ENCODE data around the gene FBLN1.
A peak's percentile ranks its signal among the peaks of the same experiment; 100 is the strongest.
"Not testable (repeated sequence)": the region's sequence is repeated elsewhere in the genome, so short reads cannot be mapped to it uniquely, and the experiment has no call there.

The FBLN1 gene

DNA sequence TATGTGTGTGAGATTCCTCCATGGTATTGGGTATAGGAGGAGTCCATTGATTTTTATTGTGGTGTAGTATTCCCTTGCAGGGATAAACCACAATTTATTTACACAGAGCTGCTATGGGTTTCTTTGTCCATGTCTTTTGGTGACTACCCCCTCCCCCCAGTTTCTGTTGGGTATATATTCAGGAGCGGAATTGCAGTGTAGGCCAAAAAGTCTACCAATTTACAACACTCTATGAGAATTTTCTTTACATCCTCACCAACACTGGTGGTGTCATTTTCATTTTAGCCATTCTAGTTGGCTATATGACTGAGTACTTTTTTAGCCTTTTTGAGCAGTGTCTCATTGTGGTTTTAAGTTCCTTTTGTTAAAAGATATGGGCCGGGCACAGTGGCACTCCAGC lies 113.7 kb downstream of the FBLN1 start:
- DNase-seq: no peak

DNA sequence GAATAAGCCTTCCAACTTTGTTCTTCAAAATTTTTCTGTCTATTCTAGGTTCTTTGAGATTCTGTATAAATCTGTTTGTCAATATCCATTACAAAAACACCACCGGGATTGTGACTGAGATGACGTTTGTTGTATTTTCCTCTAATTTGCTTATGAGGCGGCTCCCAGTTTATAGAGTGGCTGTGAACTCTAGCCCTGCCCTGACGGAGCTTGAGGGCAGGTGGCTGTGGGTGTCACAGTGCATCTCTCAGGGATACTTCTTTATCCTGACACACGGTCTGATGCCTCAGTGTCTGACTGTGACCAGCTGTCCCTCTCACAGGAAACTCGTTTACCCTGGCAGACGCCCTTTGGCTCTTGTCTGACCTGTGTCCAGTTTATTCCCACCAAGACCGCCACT lies 115.3 kb downstream of the FBLN1 start:
- DNase-seq: no peak

DNA sequence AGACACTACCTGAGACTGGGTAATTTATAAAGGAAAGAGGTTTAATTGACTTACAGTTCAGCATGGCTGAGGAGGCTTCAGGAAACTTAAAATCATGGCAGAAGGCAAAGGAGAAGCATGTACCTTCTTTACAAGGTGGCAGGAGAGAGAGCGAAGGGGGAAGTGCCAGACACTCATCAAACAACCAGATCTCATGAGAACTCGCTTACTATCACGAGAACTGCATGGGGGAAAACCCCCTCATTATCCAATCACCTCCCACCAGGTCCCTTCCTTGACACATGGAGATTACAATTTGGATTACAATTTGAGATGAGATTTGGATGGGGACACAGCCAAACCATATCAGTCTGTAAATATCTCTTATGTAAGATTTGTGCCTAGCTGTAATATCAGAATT lies 118.0 kb downstream of the FBLN1 start:
- DNase-seq: no peak

DNA sequence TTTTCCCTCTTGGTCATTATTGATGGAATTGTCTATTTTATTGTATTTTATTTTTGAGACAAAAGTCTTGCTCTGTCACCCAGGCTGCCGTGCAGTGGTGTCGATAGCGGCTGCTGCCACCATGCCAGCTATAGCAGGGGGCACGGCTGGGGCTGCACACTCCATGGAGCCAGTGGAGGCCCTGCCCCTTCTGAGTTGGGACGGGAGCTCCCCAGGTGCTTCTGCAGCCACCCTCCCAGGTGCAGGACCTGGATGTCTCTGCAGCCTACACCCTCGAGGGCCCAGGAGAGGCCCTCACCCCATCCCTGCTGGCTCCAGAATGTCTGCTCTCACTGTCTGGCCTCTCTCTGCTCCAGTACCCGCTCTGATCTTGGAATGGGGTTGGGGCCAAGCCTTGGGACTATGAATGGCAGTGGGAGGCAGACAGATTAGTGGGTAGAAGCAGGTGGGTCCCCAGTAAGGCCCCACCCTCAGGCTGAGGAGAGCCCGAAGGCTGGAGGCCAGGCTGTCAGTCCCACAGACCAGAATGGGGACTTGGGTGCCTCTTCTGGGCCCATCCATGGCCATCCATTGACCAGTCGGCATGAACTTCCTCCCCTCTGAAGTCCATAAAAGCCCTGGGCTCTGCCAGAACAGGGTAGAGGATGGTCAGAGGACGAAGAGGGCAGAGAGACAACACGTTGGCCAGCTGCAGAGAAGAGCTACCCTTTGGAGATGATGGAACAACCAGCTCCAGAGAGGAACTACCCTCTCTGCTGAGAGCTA lies 119.3 kb downstream of the FBLN1 start:
- no peak for DNase-seq

DNA sequence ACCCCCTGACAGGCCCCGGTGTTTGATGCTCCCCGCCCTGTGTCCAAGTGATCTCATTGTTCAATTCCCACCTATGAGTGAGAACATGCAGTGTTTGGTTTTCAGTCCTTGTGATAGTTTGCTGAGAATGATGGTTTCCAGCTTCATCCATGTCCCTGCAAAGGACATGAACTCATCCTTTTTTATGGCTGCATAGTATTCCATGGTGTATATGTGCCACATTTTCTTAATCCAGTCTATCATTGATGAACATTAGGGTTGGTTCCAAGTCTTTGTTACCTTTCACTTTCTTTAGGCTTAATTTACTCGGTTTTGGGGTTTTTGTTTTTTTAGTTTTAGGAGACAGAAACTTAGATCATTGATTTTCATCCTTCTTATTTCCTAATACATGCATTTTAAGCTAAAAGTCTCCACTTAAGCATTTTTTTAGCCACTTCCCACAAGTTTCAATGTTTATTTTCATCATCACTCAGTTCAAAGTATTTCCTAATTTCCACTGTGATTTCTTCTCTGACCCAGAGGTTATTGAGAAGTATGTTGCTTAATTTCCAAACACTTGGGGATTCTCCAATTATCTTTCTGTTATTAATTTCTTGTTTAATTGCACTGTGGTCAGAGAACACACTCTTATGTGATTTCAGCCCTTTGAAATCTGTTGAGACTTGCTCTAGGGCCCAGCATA lies 120.9 kb downstream of the FBLN1 start:
- not testable (repeated sequence) for DNase-seq

DNA sequence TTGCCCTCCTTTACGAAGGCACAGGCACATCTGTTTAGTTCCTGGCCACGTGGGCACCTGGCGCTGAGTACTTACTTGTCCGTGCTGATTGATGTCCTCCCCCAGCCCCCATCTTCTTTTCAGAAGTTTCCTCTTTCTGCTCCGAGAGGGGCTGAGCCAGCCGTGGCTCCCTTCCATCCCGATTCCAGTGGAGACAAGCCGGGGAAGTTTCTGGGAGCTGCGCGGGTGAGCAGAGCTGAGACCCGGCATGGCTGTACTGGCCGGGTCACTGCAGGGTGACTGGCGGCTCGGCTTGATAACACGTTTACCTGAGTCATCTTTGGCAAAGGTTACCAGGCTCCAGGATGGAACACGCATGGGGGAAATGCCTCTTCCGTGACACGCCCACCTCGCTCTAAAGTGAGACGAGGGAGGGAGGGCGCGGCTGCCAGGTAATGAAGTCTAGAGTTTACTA lies 123.5 kb downstream of the FBLN1 start:
- no peak for DNase-seq

DNA sequence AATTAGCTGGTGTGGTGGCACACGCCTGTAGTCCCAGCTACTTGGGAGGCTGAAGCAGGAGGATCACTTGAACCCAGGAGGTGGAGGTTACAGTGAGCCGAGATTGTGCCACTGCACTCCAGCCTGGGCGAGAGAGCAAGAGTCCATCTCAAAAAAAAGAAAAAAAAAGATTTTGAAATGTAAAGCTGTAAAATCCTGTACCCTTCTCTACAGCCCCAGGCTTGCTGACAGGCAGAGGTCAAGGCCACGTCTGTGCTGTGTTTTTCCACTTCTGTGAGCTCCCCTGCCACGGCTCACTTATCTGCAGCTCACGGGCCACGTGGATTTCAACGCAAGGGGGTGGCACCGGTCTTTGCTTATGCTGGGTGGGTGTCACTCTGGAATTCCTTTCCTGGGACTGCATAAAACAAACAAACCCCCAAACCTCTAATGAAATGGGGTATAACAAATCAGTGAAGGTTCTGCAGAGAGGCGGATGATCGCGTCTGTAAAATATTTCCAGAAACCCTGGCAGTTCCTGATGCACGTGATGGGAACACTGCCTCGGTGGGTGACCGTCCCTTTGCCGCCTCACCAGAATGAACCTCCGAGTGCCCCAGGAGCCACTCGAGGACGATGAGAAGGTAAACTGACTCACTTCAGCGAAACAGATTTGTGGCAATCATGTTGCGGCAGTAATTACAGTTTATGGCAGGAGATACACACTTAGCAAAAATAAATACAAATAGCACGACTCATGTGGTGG lies 125.0 kb downstream of the FBLN1 start:
- DNase-seq: no peak

DNA sequence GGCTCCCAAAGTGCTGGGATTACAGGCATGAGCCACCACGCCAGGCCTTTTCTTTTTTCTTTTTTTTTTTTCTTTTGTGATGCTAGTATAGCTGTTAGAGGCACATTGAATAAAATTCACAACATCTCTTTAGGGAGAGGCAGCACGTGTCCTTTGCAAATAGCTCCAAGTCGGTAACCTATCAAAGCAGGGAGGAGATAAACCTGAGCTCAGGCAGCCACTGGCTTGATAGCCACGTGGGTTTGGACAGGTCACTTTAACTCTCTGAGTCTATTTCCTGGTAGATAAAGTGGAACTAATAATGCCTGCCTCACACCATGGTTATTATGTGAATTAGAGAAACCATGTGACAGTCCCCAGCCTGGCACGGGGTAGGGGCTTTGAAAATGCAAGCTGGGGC lies 125.8 kb downstream of the FBLN1 start:
- DNase-seq: no peak

DNA sequence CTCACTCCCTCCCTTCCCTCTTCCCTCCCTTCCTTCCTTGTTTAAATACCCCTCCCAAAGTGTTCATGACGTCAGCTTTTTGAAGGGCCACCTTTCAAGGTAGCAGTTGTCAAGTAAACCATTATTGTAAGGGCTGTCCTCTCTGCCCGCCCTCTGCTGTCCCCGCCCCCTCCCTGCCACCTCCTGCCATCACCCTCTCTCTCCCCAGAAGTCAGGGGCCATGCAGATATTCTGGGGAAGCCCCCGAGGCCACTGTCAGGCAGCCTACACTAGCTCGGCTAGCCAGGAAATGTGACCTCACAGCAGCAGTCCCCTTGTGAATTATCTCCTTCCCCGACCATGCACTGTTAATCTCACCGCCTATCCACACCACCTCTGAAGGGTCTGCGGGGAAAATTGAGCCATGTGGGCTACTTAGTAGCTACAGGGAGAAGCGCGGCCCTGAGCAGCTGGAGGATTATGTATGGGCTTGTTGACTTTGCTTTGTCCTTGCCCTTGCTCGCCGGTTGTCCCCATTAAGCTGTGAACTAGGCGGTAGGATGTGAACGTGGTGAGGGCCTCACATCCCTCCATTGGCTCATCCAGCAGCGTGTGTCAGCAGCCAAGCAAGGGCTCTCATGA lies 126.9 kb downstream of the FBLN1 start:
- no peak for DNase-seq

DNA sequence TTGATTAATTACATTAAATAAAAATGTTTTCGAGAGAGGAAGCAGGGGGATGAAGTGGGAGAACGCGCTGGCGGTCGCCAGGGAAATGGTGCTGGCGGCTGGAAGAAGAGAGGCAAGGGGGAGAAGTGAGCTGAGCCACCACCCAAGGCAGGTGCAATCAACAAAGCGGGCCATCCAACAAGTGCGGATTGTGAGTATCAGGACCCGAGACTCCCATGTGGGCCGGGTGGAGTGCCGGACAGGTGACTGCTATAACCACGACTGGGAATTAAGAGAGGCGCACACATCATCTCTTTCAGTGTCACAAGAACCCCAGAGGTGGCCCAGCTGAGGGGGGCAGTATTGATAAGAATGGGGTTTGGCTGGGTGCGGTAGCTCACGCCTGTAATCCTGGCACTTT lies 127.8 kb downstream of the FBLN1 start:
- DNase-seq: no peak

DNA sequence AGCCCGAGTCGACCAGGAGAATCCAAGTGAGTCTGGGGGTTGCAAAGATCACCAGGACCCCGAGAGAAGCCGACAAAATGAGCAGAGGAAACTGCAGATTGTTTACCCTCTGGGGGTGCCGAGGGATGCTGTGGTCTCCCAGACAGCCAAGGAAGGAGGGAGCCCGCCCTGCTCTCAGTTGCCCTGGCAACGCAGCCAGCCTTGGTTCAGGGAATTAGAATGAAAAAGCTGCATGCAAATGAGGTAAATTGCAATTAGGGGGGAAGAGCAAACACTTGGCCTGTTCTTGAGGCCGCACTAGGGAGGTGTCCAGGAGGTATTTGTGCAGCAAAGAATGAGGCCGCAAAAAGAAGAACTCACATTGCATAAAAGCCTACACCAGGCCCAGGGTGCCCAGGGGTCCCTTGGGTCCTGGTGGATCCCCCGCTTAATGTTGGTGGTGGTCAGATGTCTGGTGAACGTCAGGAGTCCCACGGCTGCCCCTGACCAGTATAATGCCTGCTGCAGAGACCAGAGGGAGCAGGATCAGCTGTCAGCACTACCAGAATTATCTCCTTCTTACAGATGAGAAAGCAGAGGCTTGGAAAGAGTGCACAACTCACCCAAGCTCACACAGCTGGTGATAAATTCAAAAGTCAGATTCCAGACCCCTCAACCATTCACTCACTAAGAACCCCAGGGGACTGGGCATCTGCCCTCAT lies 128.6 kb downstream of the FBLN1 start:
- no peak for DNase-seq

DNA sequence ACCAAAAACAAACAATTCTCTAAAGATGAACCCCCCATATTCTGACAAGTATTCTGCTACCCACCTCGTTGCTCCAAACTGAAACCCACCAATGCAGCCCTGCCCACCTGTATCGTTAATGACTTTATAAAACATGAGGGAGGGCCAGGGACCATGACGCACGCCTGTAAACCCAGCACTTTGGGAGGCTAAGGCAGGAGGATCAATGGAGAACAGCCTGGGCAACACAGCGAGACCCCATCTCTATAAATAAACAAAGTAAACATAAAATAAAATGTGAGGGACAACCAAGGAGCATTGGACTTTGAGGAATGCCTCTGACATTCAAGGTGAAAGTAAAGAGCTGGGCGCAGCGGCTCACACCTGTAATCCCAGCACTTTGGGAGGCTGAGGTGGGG lies 129.2 kb downstream of the FBLN1 start:
- DNase-seq: no peak

DNA sequence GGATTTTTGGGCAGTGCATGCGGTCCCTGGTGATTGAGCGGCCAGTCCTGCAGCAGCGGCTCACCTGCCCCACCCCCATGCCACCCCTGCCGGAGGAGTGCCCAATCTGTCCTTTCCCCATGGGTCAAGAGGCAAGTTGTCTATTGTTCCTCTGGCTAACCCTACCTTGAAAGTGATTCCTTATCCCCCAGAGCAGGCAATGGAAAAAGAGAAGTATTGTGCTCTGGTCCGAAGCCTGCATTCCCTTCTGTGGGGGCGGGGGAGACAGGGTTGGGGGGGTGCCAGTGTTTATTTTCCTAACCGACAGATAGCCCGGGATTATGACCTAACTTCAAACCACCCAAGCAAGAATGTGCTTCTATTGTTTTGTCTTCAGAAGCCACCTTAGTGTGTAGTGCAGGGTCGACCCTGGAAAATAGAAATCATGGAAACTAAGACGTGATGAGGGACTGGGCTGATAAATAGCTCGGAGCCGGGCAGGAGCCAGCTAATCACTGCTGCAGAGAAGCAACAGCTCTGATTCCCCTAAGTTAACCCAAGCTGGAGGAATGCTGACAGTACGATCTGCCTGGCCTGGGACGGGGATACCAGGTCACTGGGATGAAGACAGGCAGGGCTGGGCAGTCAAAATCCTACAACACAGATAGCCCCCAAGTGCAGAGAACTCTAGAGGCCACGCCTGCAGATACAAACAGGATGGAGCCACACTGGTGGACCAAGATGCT lies 130.3 kb downstream of the FBLN1 start:
- no peak for DNase-seq

DNA sequence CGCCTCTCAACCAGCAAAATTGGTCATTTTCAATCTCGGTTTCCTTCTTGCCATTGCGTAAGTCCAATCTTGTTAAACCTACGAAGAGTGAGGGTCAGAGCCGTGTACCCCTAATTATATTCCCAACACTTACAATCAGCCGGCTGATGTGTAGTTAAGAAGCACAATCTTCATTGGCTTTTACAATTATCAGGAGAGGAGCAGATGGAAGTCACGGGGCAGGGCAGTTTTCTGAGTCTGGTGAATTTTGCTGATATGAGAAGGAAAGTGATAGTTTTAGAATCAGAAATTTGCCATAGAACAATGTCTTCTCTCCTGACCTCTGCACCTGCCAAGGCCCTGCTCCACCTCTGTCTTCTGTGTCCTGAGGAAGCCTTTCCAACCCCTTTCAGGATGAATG lies 134.0 kb downstream of the FBLN1 start:
- DNase-seq: no peak

DNA sequence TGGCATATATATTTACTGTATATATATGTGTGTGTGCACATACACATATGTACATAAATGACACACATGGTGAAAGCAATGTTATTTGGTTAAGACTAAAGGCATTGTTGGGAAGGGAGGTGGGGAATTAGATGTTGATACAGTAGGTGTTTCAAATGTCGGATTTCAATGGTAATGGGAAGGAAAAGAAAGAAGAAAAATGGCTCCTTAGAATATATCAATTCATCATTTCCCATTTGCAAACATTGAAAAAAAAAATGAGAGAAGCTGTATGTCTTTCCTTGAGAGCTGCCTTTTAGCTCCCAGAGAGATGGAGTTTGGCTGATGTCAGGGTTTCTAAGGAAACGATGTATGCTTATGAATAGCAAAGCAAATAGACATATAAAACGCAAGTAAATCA lies 135.5 kb downstream of the FBLN1 start:
- DNase-seq: no peak

DNA sequence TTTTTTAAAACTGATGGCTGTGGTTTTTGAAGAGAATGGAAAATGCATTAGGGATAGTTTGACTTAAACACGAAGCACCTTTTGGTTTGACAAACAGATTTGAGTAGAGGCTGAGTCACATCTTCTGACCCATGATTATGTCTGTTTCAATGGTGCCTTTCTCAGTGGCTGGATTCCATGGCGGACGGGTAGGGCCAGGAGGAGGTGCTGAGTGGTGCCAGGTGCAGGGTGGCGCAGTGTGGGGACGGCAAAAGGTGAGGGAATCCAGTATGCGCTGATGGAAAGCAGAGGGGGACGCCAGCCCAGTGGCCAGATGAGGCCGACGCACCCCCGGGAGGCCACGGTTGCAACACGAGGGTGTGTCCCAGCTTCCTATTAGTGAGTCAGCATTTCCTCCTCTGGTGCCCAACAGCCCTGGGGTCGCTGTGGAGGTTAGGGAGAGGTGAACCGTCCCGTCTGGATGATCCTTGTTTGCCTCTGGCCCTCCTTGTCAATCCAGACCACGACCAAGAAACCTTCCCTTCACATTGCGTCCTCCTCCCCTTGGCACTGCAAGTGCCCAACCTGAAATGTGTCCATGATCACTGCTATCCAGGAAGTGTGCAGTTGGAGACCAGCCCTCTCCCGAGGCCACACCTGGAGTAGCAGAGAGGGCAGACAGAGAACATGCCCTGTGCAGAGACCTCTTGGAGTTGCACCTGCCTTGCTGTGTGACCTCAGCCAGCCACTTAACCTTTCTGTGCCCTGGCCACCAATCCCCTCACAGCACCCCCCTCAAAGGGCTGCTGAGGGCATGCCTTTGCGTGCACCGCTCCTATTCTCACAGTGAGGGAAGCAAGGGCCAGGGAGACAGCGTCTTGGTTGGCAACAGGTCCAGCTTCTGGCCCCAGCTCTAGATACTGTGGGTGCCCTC lies 136.4 kb downstream of the FBLN1 start:
- DNase-seq: peak; percentile 53

DNA sequence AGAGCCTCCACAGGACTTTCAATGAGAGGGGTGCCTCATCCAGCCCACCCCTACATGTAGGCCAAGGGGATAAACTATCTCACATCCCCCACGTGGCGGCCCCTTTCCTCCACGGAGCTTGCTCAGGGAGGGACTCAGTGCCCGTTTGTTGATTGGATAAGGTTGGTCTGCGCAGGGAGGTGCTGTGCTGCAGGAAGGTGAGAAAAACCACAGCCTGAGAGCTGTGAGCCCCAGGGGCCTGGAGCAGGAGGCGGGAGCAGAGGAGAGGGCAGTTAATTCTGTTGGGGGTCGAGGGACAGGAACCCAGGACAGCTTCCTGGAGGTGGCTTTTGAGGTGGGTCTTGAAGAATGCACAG lies 137.0 kb downstream of the FBLN1 start:
- peak; percentile 28 for DNase-seq

DNA sequence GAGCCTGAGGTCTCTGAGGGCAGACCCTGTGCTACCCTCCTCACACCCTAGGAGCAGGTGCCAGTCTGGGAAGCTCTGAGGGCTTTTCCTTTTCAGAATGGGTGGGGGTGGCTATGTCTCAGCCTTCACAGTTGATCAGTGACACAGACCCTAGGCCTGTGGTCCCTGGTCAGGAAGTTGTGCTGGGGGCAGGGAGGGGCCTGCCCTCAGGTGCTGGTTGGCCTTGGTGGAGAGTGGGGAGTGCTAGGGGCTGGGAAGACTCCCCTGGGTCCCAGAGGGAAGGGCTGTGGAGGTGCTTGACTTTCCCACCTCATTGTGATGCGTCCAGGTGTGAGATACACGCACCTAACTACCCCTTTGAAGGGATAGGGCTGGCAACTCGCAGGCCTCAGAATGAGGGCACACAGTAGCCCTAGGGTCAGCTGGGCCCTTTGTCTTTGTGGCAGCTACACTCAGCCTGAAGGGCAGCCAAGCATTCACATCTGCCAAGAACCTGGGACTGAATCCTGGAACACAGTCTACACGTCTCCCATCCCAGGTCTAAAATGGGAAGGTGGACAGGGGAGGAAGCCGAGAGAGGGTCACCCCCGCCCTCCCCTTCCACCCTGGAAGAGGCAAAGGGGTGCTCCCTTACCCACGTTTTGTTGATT lies 137.7 kb downstream of the FBLN1 start:
- DNase-seq: no peak

DNA sequence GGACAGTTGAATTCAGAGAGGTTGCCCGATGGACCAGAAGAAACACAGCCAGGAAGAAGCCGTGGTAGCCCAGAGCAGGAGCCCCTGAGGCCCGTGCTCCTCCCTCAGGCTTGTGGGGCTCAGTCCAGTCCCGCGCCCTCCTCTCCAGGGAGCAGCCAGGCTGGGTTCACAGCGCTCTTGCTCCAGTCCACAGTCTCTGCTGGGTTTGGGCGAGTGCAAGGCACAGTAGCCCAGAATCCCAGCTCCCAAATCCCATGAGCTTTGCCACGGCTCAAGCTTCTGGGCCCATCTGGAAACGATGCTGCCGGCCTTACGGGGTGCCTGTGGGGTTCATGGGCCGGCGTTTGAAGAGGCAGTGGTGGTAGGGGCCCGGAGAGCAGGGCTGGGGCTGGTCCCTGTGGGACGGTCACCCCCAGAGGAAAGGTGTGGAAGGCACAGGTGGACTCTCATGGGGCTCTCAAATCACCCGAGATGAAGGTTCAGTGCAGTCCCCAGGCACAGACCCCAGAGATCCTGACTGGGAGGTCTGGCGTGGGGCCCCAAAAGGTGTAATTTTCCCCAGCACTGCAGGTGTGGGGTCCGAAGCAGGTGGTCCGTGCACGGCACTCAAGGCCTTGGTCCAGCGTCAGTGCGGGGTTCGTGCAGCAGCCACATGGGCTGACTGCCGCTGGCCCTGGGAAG lies 138.4 kb downstream of the FBLN1 start:
- no peak for DNase-seq

DNA sequence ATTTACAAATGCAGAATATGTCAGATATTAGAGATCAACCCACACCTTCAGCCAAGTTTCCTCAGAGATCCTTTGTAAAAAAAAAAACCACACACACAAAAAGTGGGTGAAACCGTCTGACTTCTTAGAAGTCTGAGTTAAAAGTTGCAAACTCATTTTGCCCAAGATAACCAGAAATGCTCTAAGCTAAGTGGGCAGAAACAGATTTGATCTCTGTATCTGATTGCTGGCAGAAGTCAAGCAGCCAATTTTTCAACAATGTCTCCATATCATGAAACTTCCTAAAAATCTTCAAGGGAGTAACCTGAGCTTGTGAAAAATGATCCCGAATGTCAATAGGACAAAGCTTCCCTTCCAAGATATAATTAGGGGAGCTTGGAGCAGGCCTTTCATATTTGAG lies 140.3 kb downstream of the FBLN1 start:
- DNase-seq: peak; percentile 30

Measured in activated CD4-positive, alpha-beta T cell treated with anti-CD3 and anti-CD28 coated beads, Interleukin-2, Interleukin-6, amounts not matched to agents 100 ng/mL and 50 ng/mL, durations not matched to agents 16 hours and 8 hours (primary cell).